ENCODE results near the gene TMEM201. TPM values are rescaled to one million over a fixed set of nuclear protein-coding genes. Genes with fewer than 3 reads are reported as not detected.
"Not testable (repeated sequence)": the region's sequence is repeated elsewhere in the genome, so short reads cannot be mapped to it uniquely, and the experiment has no call there.

Gene TMEM201
- total RNA-seq, 2 donors from 2014 or later: 12.0 to 25.5 TPM

GRCh38 chr1:9612162-9612845, 23.6 kb downstream of the TMEM201 start:
- Mint-ChIP-seq H3K4me3 (no peak overlapping the region), H3K27me3 (no peaks in the 10 kb centered on the region), H3K36me3 (ENCODE audit: low read depth) (peaks cover 5% of the 10 kb centered on the region), H3K4me1 (no peaks in the 10 kb centered on the region), H3K9me3 (no peaks in the 10 kb centered on the region), H3K27ac (no peak overlapping the region)
- no peak for ATAC-seq (replicated peaks)

DNA sequence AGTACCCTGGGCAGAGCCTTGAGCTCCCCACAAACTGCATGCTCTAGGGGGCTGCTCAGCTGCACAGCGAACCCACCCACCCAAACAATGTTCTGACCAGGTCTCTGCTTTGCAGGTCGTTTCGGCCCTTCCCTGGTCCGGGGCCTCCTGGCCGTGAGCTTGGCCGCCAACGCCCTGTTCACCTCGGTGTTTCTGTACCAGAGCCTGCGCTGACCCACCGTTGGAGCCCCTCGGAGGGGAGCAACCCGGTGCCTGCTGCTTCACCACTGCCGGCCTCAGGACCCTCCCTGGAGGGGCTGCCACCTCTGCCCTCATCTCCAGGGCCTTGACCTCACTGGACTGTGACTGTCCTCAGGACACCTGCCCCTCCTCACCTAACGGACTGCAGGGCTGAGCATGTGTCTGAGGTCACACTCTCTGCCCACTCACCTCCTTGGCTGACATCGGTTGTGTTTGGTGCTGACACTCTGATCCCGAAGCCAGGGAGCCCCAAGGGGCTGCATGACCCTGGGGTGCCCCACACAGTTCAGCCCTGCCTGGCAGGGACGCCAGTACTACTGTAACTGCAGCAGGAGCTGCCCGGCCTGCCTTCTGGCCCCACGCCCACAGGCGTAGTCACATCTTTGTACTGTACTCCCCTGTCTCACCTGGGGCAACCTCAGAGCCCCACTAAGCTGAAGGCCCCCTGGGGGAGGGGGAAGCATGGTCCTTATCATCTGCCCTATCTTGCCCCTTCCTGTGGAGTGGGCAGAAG, 24.3 kb downstream of the TMEM201 start:
- Mint-ChIP-seq H3K27me3 (no peaks in the 10 kb centered on the region), H3K4me1 (no peaks in the 10 kb centered on the region), H3K27ac (no peak overlapping the region), H3K9me3 (no peaks in the 10 kb centered on the region), H3K4me3 (no peak overlapping the region), H3K36me3 (ENCODE audit: low read depth) (peaks cover 5% of the 10 kb centered on the region)
- no peak for ATAC-seq (replicated peaks)

DNA sequence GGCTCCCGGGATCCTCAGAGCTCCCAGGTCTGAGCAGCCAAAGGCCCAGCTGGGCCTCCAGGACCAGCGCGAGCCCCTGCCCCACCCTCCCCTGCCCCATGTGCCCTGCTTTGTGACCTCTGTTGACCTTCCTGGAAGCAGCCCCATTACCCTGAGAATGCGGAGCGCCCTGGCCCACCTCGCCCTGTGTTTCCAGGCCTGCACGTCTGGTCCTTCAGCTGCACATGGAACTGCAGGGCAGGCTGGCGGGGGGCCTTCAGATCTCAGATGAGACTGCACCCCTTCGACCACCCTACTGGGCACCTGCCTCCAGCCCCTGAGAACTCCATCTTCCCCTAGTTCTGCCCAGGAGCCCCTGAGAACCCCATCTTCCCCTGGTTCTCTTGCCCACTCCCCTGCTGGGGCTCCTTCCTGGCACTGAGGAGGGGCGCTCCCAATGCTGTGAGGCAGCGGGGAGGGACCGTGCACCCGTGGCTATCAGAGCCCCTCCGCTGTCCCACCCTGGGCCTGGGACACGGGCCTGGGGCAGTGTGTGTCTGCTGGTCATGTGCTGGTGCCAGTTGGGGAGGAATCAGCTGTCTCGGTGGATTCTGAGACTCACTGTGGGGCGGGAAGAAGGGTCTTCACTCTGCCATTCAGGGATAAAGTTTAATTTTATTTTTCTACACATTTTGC, 25.1 kb downstream of the TMEM201 start:
- ATAC-seq (replicated peaks): no peak
- H3K4me1 Mint-ChIP-seq: no peaks in the 10 kb centered on the region

DNA sequence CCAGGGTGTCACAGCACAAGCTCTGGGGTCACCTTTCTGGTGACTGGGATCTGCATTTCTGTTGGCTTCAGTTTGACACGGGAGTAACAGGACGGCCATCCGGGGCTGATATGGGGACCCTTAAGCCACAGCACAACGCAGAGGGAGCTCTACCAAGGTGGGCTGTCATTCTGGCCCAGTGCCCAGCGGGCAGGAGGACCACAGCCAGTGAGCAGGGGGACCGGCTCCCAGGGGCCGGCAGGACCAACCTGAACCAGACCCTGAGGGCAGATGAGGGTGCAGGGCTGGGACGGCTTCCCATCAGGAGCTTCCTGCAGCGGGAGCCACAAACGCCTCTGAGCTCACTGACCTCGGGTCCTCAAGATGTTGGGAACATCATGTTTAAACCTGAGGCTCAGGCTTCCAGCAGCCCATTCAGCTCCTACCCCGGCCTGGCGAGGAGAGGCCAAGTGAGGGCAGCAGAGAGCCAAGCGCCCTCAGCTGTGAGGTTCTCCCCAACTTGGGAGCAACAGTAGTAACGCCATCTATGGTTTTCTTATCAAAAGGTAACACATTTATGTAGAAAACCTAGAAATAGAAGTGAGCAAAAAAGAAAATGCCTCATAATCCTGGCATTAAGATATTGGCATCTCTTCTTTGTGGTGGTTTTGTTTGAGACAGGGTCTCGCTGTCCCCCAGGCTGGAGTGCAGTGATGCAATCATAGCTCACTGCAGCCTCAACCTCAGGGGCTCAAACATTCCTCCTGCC, 26.8 kb downstream of the TMEM201 start:
- H3K4me3 Mint-ChIP-seq: no peak overlapping the region
- peaks cover 5% of the 10 kb centered on the region for H3K36me3 Mint-ChIP-seq (ENCODE audit: low read depth)
- ATAC-seq (replicated peaks): peak; percentile 66
- no peaks in the 10 kb centered on the region for H3K4me1 Mint-ChIP-seq
- H3K9me3 Mint-ChIP-seq: no peaks in the 10 kb centered on the region
- H3K27ac Mint-ChIP-seq: no peak overlapping the region
- H3K27me3 Mint-ChIP-seq: peaks cover 5% of the 10 kb centered on the region

More for the DNA sequence above, 25.1 kb downstream of the TMEM201 start:
- no peaks in the 10 kb centered on the region for H3K9me3 Mint-ChIP-seq
- H3K27me3 Mint-ChIP-seq: peaks cover under 1% of the 10 kb centered on the region
- no peak overlapping the region for H3K4me3 Mint-ChIP-seq
- H3K27ac Mint-ChIP-seq: no peak overlapping the region
- H3K36me3 Mint-ChIP-seq (ENCODE audit: low read depth): peaks cover 5% of the 10 kb centered on the region

DNA sequence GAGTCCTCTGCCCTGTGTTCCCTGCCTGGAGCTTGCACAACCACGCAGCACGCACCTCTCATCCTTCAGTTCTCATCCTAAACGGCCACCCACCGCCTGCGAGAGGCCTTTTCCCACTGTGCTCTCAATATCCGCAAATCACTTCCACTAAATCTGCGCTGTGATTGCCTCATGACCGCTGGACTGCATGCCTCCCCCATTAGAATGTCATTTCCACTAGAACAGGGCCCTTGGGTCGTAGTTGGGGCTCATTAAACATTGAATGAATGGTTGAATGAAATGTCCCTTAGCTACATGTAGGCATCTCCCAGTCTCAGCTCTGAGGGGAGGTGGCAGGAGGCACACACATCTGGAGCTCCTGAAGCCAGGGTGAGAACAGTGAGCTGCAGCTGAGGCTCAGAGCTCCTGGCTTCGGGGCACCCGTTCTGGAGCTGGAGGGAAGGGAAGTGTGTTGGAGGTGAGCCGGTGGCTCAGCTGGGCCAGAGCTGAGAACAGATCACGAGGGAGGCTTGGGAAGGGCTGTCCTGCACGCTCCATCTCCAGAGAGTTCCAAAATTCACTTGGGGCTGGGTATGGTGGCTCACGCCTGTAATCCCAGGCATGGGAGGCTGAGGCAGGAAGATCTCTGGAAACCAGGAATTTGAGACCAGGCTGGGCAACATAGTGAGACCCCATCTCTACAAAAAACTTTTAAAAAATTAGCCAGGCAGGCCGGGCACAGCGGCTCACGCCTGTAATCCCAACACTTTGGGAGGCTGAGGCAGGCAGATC, 30.4 kb downstream of the TMEM201 start:
- H3K36me3 Mint-ChIP-seq (ENCODE audit: low read depth): no peaks in the 10 kb centered on the region
- ATAC-seq (replicated peaks): no peak
- H3K27ac Mint-ChIP-seq: no peak overlapping the region
- H3K4me1 Mint-ChIP-seq: no peaks in the 10 kb centered on the region
- no peaks in the 10 kb centered on the region for H3K9me3 Mint-ChIP-seq
- no peak overlapping the region for H3K4me3 Mint-ChIP-seq
- H3K27me3 Mint-ChIP-seq: peaks cover 8% of the 10 kb centered on the region

DNA sequence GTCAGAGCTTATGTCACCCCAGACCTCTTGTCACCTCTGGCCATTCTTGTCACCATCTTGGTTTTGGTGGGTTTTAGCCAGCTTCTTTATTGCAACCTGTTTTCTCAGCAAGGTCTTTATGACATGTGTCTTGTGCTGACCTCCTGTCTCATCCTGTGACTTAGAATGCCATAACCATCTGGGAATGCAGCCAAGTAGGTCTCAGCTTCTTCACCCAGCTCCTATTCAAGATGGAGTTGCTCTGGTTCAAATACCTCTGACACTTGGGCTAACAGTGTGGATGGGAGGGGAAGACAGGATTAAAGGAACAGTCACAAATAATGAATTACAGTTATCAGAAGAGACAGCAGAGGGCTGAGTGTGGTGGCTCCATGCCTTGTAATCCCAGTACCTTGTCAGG, 32.3 kb downstream of the TMEM201 start:
- H3K27ac Mint-ChIP-seq: no peak overlapping the region
- peaks cover 8% of the 10 kb centered on the region for H3K27me3 Mint-ChIP-seq
- H3K4me1 Mint-ChIP-seq: peaks cover 2% of the 10 kb centered on the region
- no peaks in the 10 kb centered on the region for H3K9me3 Mint-ChIP-seq
- H3K4me3 Mint-ChIP-seq: no peak overlapping the region
- no peak for ATAC-seq (replicated peaks)
- H3K36me3 Mint-ChIP-seq (ENCODE audit: low read depth): no peaks in the 10 kb centered on the region

GRCh38 chr1:9624081-9624480, 35.4 kb downstream of the TMEM201 start:
- Mint-ChIP-seq H3K4me3 (no peak overlapping the region), H3K27ac (no peak overlapping the region), H3K4me1 (peaks cover 17% of the 10 kb centered on the region), H3K9me3 (no peaks in the 10 kb centered on the region), H3K27me3 (peaks cover 5% of the 10 kb centered on the region), H3K36me3 (ENCODE audit: low read depth) (no peaks in the 10 kb centered on the region)
- ATAC-seq (replicated peaks): no peak

GRCh38 chr1:9625030-9625429, 36.3 kb downstream of the TMEM201 start:
- ATAC-seq (replicated peaks); H3K4me3 Mint-ChIP-seq; H3K27ac Mint-ChIP-seq; H3K36me3 Mint-ChIP-seq (ENCODE audit: low read depth); H3K9me3 Mint-ChIP-seq; H3K27me3 Mint-ChIP-seq: not testable (repeated sequence)
- H3K4me1 Mint-ChIP-seq: peaks cover 17% of the 10 kb centered on the region

GRCh38 chr1:9626201-9626608, 37.5 kb downstream of the TMEM201 start:
- H3K4me1 Mint-ChIP-seq: peaks cover 21% of the 10 kb centered on the region

GRCh38 chr1:9628541-9629444, 40.1 kb downstream of the TMEM201 start:
- peak overlapping the region; percentile 100 for H3K4me3 Mint-ChIP-seq
- ATAC-seq (replicated peaks): peak; percentile 64
- peaks cover 25% of the 10 kb centered on the region for H3K4me1 Mint-ChIP-seq

More at GRCh38 chr1:9626201-9626608, 37.5 kb downstream of the TMEM201 start:
- no peak for ATAC-seq (replicated peaks)
- Mint-ChIP-seq H3K27me3 (no peaks in the 10 kb centered on the region), H3K36me3 (ENCODE audit: low read depth) (peaks cover 19% of the 10 kb centered on the region), H3K9me3 (no peaks in the 10 kb centered on the region), H3K27ac (peak overlapping the region; percentile 15), H3K4me3 (peak overlapping the region; percentile 100)

GRCh38 chr1:9629445-9630201, 40.9 kb downstream of the TMEM201 start:
- Mint-ChIP-seq H3K4me3 (peak overlapping the region; percentile 100), H3K36me3 (ENCODE audit: low read depth) (peaks cover 50% of the 10 kb centered on the region), H3K27me3 (no peaks in the 10 kb centered on the region), H3K9me3 (no peaks in the 10 kb centered on the region), H3K4me1 (peaks cover 27% of the 10 kb centered on the region), H3K27ac (peak overlapping the region; percentile 94)
- ATAC-seq (replicated peaks): peak; percentile 59

More at GRCh38 chr1:9628541-9629444, 40.1 kb downstream of the TMEM201 start:
- H3K27me3 Mint-ChIP-seq: no peaks in the 10 kb centered on the region
- H3K27ac Mint-ChIP-seq: peak overlapping the region; percentile 94
- H3K36me3 Mint-ChIP-seq (ENCODE audit: low read depth): peaks cover 41% of the 10 kb centered on the region
- H3K9me3 Mint-ChIP-seq: no peaks in the 10 kb centered on the region

GRCh38 chr1:9630331-9631111, 41.8 kb downstream of the TMEM201 start:
- Mint-ChIP-seq H3K9me3 (no peaks in the 10 kb centered on the region), H3K36me3 (ENCODE audit: low read depth) (peaks cover 59% of the 10 kb centered on the region), H3K4me3 (peak overlapping the region; percentile 100), H3K27me3 (no peaks in the 10 kb centered on the region), H3K27ac (peak overlapping the region; percentile 94), H3K4me1 (peaks cover 36% of the 10 kb centered on the region)
- ATAC-seq (replicated peaks): no peak
